SK-N-SH (cell line): Measurements from ENCODE around the gene C5orf58. TPM values are rescaled to one million over a fixed set of nuclear protein-coding genes. Genes with fewer than 3 reads are reported as not detected.

Experiments used
- CTCF ChIA-PET: fragments of 300-600, 350-600 bp; formaldehyde crosslinking; extraction: SDS; loops from one replicate; lab custom pipeline; 2021; lab: Yijun Ruan, JAX
- POLR2A ChIA-PET: fragments of 350-600 bp; sonication (Branson Sonifier 250); formaldehyde crosslinking; extraction: SDS; loops from one replicate; lab custom pipeline; 2020; ENCODE audit warnings: antibody characterized with exemption, inconsistent platforms; lab: Yijun Ruan, JAX
- DNase-seq: peaks from one replicate; pipeline ENCODE4 v3.0.0; 2012
- H2AFZ ChIP-seq: fragments of 200-600 bp; sonication (generic); 2 replicates; pipeline ENCODE4 v1.8.1; 2016; ENCODE audit warnings: antibody characterized with exemption, mild to moderate bottlenecking, low read depth
- H3F3A ChIP-seq: fragments of 200-600 bp; sonication (generic); replicated peaks from 2 replicates; pipeline ENCODE3; 2016; ENCODE audit warnings: antibody characterized with exemption, mild to moderate bottlenecking; ENCODE audit not compliant: insufficient read depth
- H3K27ac ChIP-seq, 2 experiments: fragments of 200-500 bp in 1 of 2; fragments of 200-600 bp in 1 of 2; sonication (Bioruptor generic) in 1 of 2; sonication (generic), shearing (Covaris generic) in 1 of 2; 2 replicates each; pipeline versions ENCODE4 v1.5.1 to v1.6.1; 2014 to 2016; ENCODE audit warnings: low read depth in 2 of 2, inconsistent platforms in 1 of 2, low read length in 1 of 2, mild to moderate bottlenecking in 1 of 2, mixed read lengths in 1 of 2
- H3K27me3 ChIP-seq: fragments of 200-600 bp; sonication (generic), shearing (Covaris generic); 2 replicates; pipeline ENCODE4 v1.6.1; 2016; ENCODE audit warnings: mixed run types; ENCODE audit not compliant: insufficient read depth
- H3K36me3 ChIP-seq, 2 experiments: fragments of 200-500 bp in 1 of 2; fragments of 200-600 bp in 1 of 2; sonication (Bioruptor generic) in 1 of 2; sonication (generic) in 1 of 2; replicated peaks in 1 of 2; 2 replicates each; pipeline versions ENCODE3 to v1.5.1; 2014 to 2016; ENCODE audit warnings: low read length in 1 of 2, mild to moderate bottlenecking in 1 of 2; ENCODE audit not compliant: insufficient read depth in 2 of 2, control insufficient read depth in 1 of 2
- H3K4me1 ChIP-seq, 2 experiments: fragments of 200-500 bp in 1 of 2; fragments of 200-600 bp in 1 of 2; sonication (Bioruptor generic) in 1 of 2; sonication (generic), shearing (Covaris generic) in 1 of 2; 2 replicates each; pipeline versions ENCODE4 v1.5.1 to v1.6.1; 2014 to 2016; ENCODE audit warnings: low read depth in 1 of 2, low read length in 1 of 2, mixed run types in 1 of 2; ENCODE audit not compliant: insufficient read depth in 2 of 2, control insufficient read depth in 1 of 2
- H3K4me2 ChIP-seq: fragments of 200-600 bp; sonication (generic), shearing (Covaris generic); 2 replicates; pipeline ENCODE4 v1.6.1; 2017; ENCODE audit warnings: mixed run types
- H3K4me3 ChIP-seq, 2 experiments: fragments of 200-500 bp in 1 of 2; fragments of 200-600 bp in 1 of 2; sonication (Bioruptor generic) in 1 of 2; sonication (generic), shearing (Covaris generic) in 1 of 2; 2 replicates each; pipeline versions ENCODE4 v1.5.1 to v1.8.1; 2014 to 2016; ENCODE audit warnings: low read depth in 2 of 2, inconsistent platforms in 1 of 2, low read length in 1 of 2, mild to moderate bottlenecking in 1 of 2, mixed read lengths in 1 of 2, moderate library complexity in 1 of 2
- H3K79me2 ChIP-seq: fragments of 200-600 bp; sonication (generic); 2 replicates; pipeline ENCODE4 v1.8.1; 2017; ENCODE audit warnings: mild to moderate bottlenecking; ENCODE audit not compliant: insufficient read depth
- H3K9ac ChIP-seq: fragments of 200-600 bp; sonication (generic); 2 replicates; pipeline ENCODE4 v1.6.1; 2017; ENCODE audit warnings: mixed run types
- H3K9me2 ChIP-seq: fragments of 200-600 bp; sonication (generic); 2 replicates; pipeline ENCODE4 v1.6.1; 2017; ENCODE audit warnings: mixed run types
- H3K9me3 ChIP-seq: fragments of 200-600 bp; sonication (generic); 2 replicates; pipeline ENCODE4 v1.6.1; 2017; ENCODE audit warnings: mixed run types, mild to moderate bottlenecking, moderate library complexity
- H4K20me1 ChIP-seq: fragments of 200-600 bp; sonication (generic); 2 replicates; pipeline ENCODE4 v1.6.1; 2017; ENCODE audit warnings: mild to moderate bottlenecking, mixed run types; ENCODE audit not compliant: insufficient read depth
- CHD2 ChIP-seq: fragments of 150-350 bp; IDR thresholded peaks from 2 replicates; pipeline ENCODE4 v1.6.1; 2018; ENCODE audit warnings: low read length; ENCODE audit not compliant: partially characterized antibody
- ELF1 ChIP-seq: IDR thresholded peaks from 2 replicates; pipeline ENCODE4 v1.4.0; 2012
- EP300 ChIP-seq, 2 experiments: IDR thresholded peaks; 2 replicates each; pipeline versions ENCODE4 v1.4.0 to v1.6.1; 2012; ENCODE audit warnings: borderline replicate concordance in 1 of 2, low read depth in 1 of 2, low read length in 1 of 2
- EZH2phosphoT487 ChIP-seq: fragments of 200-600 bp; sonication (generic); IDR thresholded peaks from 2 replicates; pipeline ENCODE4 v1.6.1; 2017; ENCODE audit warnings: low read depth, mixed run types, mild to moderate bottlenecking, antibody characterized with exemption, moderate library complexity, borderline replicate concordance
- FOSL2 ChIP-seq: IDR thresholded peaks from 2 replicates; pipeline ENCODE4 v1.4.0; 2012; ENCODE audit warnings: low read depth, mild to moderate bottlenecking, moderate library complexity, borderline replicate concordance
- GABPA ChIP-seq: IDR thresholded peaks from 2 replicates; pipeline ENCODE4 v1.4.0; 2012; ENCODE audit warnings: low read depth, mild to moderate bottlenecking
- GATA2 ChIP-seq: sonication (generic); formaldehyde crosslinking; IDR thresholded peaks from 2 replicates; pipeline ENCODE4 v1.5.0; 2020; ENCODE audit warnings: mild to moderate bottlenecking, missing genetic modification reagents
- IRF3 ChIP-seq: fragments of 150-350 bp; IDR thresholded peaks from 2 replicates; pipeline ENCODE4 v1.6.1; 2016; ENCODE audit warnings: mild to moderate bottlenecking, low read depth, low read length
- MEF2A ChIP-seq: IDR thresholded peaks from 2 replicates; pipeline ENCODE4 v1.4.0; 2012; ENCODE audit warnings: low read depth, borderline replicate concordance
- MXI1 ChIP-seq: IDR thresholded peaks from 2 replicates; pipeline ENCODE4 v1.6.1; 2012; ENCODE audit warnings: mild to moderate bottlenecking, low read depth, low read length, improper control_type of control experiment
- NFIC ChIP-seq: IDR thresholded peaks from 2 replicates; pipeline ENCODE4 v1.4.0; 2012; ENCODE audit warnings: borderline replicate concordance
- NRF1 ChIP-seq: IDR thresholded peaks from 2 replicates; pipeline ENCODE4 v1.6.1; 2012; ENCODE audit warnings: low read depth, mild to moderate bottlenecking, low read length
- POLR2AphosphoS5 ChIP-seq: IDR thresholded peaks from 2 replicates; pipeline ENCODE4 v1.6.1; 2012; ENCODE audit warnings: low read depth, low read length
- REST ChIP-seq: IDR thresholded peaks from 2 replicates; pipeline ENCODE4 v1.6.1; 2012; ENCODE audit warnings: mild to moderate bottlenecking, low read depth, low read length, moderate library complexity
- RXRA ChIP-seq: IDR thresholded peaks from 2 replicates; pipeline ENCODE4 v1.4.0; 2012; ENCODE audit warnings: low read depth, mild to moderate bottlenecking, borderline replicate concordance
- SMC3 ChIP-seq: IDR thresholded peaks from 2 replicates; pipeline ENCODE4 v1.6.1; 2012; ENCODE audit warnings: low read depth, low read length, improper control_type of control experiment
- TAF1 ChIP-seq: IDR thresholded peaks from 2 replicates; pipeline ENCODE4 v1.6.1; 2012; ENCODE audit warnings: low read depth, mild to moderate bottlenecking, low read length, moderate library complexity, borderline replicate concordance
- TCF12 ChIP-seq: IDR thresholded peaks from 2 replicates; pipeline ENCODE4 v1.4.0; 2012
- TEAD4 ChIP-seq: IDR thresholded peaks from 2 replicates; pipeline ENCODE4 v1.4.0; 2012; ENCODE audit warnings: mild to moderate bottlenecking, borderline replicate concordance; ENCODE audit not compliant: insufficient read depth
- USF1 ChIP-seq: IDR thresholded peaks from 2 replicates; pipeline ENCODE4 v1.4.0; 2012; ENCODE audit warnings: low read depth, borderline replicate concordance
- WGBS: methylation state at CpG from one replicate; pipeline ENCODE4 v1.1.6; 2017; ENCODE audit warnings: low lambda C conversion rate; 5-methylcytosine and 5-hydroxymethylcytosine counted together
- polyA plus RNA-seq, 3 experiments: library from polyadenylated mRNA; depleted of rRNA; stranded (reverse); fragments of >200 nt; gene quantifications; 2 replicates each; pipeline ENCODE4 v1.2.3, GENCODE V29; 2012

Gene C5orf58
- polyA plus RNA-seq, 1 of the 3 experiments (the other 2 are of a cell fraction): not detected

- no peak overlapping the region for H3K9ac ChIP-seq
- no peak overlapping the region for H3K27ac ChIP-seq
- H4K20me1 ChIP-seq: no peaks in the 10 kb centered on the region
- no peak for TF ChIP-seq MXI1
- H3F3A ChIP-seq: no peaks in the 10 kb centered on the region
- H3K4me3 ChIP-seq: no peak overlapping the region
- no peak overlapping the region for H2AFZ ChIP-seq
- H3K9me3 ChIP-seq: no peaks in the 10 kb centered on the region
- ChIA-PET POLR2A (interaction anchor here (0.6 kb wide), 1 partner anchor 179 kb away, joined by 4 read pairs; no protein-coding TSS in a partner anchor), CTCF (interaction anchor here (1.5 to 4.2 kb wide), 2 partner anchors 21 to 22 kb away, joined by 10 to 14 read pairs; no protein-coding TSS in a partner anchor)
- H3K27me3 ChIP-seq: no peaks in the 10 kb centered on the region
- WGBS: 43% methylated on average over 2 of the region's 2 CpGs
- H3K79me2 ChIP-seq: no peaks in the 10 kb centered on the region
- H3K4me1 ChIP-seq: peaks cover 0 to 2% of the 10 kb centered on the region in 2 experiments; a peak in 2 of 4 replicates
- DNase-seq: no peak
- no peak overlapping the region for H3K4me2 ChIP-seq
- H3K9me2 ChIP-seq: no peaks in the 10 kb centered on the region
- no peaks in the 10 kb centered on the region for H3K36me3 ChIP-seq
Measured at GRCh38 chr5:170247363-170247762, 14.6 kb downstream of the C5orf58 start.

- H2AFZ ChIP-seq: no peak overlapping the region
- H3K9ac ChIP-seq: no peak overlapping the region
- no peaks in the 10 kb centered on the region for H4K20me1 ChIP-seq
- no peaks in the 10 kb centered on the region for H3K27me3 ChIP-seq
- H3K79me2 ChIP-seq: no peaks in the 10 kb centered on the region
- no peak for TF ChIP-seq MEF2A
- TF ChIP-seq REST: no peak
- TF ChIP-seq ELF1: no peak
- TF ChIP-seq SMC3: no peak
- TF ChIP-seq TAF1: no peak
- no peak for TF ChIP-seq POLR2AphosphoS5
- TF ChIP-seq CHD2: no peak
- TF ChIP-seq TEAD4: no peak
- no peak for TF ChIP-seq FOSL2
- TF ChIP-seq TCF12: no peak
- no peak for TF ChIP-seq GATA2 (CRISPR knock-in tag)
- TF ChIP-seq NRF1: no peak
- TF ChIP-seq RXRA: no peak
- no peak for TF ChIP-seq NFIC
- TF ChIP-seq MXI1: no peak
- no peak for TF ChIP-seq GABPA
- no peak for TF ChIP-seq IRF3
- TF ChIP-seq EP300 (IDR thresholded peaks at IDR 0.05; ENCODE audit: borderline replicate concordance in 1 of 2, low read depth in 1 of 2, low read length in 1 of 2): no peak
- no peak for TF ChIP-seq EZH2phosphoT487
- TF ChIP-seq USF1: no peak
- ChIA-PET CTCF (interaction anchor here (4.2 kb wide), 1 partner anchor 20 kb away, joined by 14 read pairs; no protein-coding TSS in a partner anchor), POLR2A (no interaction called here)
- H3F3A ChIP-seq: no peaks in the 10 kb centered on the region
- H3K4me1 ChIP-seq: peaks cover 0 to 10% of the 10 kb centered on the region in 2 experiments; a peak in 2 of 4 replicates
- no peaks in the 10 kb centered on the region for H3K9me3 ChIP-seq
- 41% methylated on average over 6 of the region's 6 CpGs for WGBS
- H3K27ac ChIP-seq: no peak overlapping the region
- H3K4me2 ChIP-seq: no peak overlapping the region
- H3K4me3 ChIP-seq: no peak overlapping the region
- H3K9me2 ChIP-seq: no peaks in the 10 kb centered on the region
- no peak for DNase-seq
- no peaks in the 10 kb centered on the region for H3K36me3 ChIP-seq
Measured at GRCh38 chr5:170248172-170248930, 15.6 kb downstream of the C5orf58 start.
